ENCODE data around the gene PLEKHA7. TPM values are rescaled to one million over a fixed set of nuclear protein-coding genes. Genes with fewer than 3 reads are reported as not detected.

Gene PLEKHA7
- total RNA-seq, 1 experiment from 2014 or later, result 13.0 TPM

DNA sequence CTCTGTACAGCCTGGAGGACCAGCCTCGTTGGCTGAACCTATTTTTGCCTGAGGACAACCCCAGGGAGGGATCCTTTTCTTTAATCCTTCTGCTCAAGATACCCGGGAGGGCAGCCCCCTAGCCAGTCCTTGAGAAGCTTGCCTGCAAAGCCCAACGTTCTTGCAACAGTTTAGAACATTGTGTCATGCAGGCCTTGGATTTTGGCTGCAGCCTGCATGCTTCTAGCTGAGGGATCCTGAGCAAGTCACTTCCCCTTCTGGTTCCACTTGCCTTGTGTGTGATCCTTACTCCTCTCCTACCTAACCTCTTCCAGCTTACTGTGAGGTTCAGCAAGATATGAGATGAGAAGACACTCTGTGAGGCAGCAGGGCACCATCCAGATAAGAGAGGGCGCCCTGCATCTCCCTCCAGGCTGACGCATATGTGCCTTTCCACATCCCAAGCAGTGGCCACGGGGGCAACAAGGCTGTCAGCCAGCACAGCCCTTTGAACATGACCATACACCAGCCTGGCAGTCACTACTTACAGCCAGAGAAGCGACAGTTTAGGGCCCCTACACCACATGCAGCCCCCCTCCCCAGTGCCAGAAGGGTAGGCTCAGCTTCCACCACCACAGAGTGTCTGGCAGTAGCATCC, 199.7 kb downstream of the PLEKHA7 start:
- Mint-ChIP-seq H3K27ac (no peak overlapping the region), H3K27me3 (ENCODE audit: low read depth) (no peaks in the 10 kb centered on the region), H3K4me3 (no peak overlapping the region), H3K4me1 (peaks cover 11% of the 10 kb centered on the region), H3K36me3 (peaks cover 13% of the 10 kb centered on the region; the same call in 1 of the 2 replicates), H3K9me3 (no peaks in the 10 kb centered on the region)
- no peak for DNase-seq (ENCODE audit: low spot score)
- ChIA-PET POLR2A (no interaction called here), CTCF (interaction anchor here (0.9 kb wide), 1 partner anchor 29 kb away, joined by 3 read pairs; no protein-coding TSS in a partner anchor)
- TF ChIP-seq, protein P1, sequence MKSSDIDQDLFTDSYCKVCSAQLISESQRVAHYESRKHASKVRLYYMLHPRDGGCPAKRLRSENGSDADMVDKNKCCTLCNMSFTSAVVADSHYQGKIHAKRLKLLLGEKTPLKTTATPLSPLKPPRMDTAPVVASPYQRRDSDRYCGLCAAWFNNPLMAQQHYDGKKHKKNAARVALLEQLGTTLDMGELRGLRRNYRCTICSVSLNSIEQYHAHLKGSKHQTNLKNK (CRISPR knock-in tag; IDR thresholded peaks at IDR 0.05), result no peak
- TF ChIP-seq, protein P2, sequence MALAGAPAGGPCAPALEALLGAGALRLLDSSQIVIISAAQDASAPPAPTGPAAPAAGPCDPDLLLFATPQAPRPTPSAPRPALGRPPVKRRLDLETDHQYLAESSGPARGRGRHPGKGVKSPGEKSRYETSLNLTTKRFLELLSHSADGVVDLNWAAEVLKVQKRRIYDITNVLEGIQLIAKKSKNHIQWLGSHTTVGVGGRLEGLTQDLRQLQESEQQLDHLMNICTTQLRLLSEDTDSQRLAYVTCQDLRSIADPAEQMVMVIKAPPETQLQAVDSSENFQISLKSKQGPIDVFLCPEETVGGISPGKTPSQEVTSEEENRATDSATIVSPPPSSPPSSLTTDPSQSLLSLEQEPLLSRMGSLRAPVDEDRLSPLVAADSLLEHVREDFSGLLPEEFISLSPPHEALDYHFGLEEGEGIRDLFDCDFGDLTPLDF (CRISPR knock-in tag; IDR thresholded peaks at IDR 0.05), result no peak
- TF ChIP-seq MYBL2 (CRISPR knock-in tag; IDR thresholded peaks at IDR 0.05), result no peak
- TF ChIP-seq, protein P3, sequence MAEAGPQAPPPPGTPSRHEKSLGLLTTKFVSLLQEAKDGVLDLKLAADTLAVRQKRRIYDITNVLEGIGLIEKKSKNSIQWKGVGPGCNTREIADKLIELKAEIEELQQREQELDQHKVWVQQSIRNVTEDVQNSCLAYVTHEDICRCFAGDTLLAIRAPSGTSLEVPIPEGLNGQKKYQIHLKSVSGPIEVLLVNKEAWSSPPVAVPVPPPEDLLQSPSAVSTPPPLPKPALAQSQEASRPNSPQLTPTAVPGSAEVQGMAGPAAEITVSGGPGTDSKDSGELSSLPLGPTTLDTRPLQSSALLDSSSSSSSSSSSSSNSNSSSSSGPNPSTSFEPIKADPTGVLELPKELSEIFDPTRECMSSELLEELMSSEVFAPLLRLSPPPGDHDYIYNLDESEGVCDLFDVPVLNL (CRISPR knock-in tag; IDR thresholded peaks at IDR 0.05; ENCODE audit: borderline replicate concordance, low read depth), result no peak
- TF ChIP-seq, protein P4, sequence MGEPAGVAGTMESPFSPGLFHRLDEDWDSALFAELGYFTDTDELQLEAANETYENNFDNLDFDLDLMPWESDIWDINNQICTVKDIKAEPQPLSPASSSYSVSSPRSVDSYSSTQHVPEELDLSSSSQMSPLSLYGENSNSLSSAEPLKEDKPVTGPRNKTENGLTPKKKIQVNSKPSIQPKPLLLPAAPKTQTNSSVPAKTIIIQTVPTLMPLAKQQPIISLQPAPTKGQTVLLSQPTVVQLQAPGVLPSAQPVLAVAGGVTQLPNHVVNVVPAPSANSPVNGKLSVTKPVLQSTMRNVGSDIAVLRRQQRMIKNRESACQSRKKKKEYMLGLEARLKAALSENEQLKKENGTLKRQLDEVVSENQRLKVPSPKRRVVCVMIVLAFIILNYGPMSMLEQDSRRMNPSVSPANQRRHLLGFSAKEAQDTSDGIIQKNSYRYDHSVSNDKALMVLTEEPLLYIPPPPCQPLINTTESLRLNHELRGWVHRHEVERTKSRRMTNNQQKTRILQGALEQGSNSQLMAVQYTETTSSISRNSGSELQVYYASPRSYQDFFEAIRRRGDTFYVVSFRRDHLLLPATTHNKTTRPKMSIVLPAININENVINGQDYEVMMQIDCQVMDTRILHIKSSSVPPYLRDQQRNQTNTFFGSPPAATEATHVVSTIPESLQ (CRISPR knock-in tag; IDR thresholded peaks at IDR 0.05), result no peak
- TF ChIP-seq, protein P5, sequence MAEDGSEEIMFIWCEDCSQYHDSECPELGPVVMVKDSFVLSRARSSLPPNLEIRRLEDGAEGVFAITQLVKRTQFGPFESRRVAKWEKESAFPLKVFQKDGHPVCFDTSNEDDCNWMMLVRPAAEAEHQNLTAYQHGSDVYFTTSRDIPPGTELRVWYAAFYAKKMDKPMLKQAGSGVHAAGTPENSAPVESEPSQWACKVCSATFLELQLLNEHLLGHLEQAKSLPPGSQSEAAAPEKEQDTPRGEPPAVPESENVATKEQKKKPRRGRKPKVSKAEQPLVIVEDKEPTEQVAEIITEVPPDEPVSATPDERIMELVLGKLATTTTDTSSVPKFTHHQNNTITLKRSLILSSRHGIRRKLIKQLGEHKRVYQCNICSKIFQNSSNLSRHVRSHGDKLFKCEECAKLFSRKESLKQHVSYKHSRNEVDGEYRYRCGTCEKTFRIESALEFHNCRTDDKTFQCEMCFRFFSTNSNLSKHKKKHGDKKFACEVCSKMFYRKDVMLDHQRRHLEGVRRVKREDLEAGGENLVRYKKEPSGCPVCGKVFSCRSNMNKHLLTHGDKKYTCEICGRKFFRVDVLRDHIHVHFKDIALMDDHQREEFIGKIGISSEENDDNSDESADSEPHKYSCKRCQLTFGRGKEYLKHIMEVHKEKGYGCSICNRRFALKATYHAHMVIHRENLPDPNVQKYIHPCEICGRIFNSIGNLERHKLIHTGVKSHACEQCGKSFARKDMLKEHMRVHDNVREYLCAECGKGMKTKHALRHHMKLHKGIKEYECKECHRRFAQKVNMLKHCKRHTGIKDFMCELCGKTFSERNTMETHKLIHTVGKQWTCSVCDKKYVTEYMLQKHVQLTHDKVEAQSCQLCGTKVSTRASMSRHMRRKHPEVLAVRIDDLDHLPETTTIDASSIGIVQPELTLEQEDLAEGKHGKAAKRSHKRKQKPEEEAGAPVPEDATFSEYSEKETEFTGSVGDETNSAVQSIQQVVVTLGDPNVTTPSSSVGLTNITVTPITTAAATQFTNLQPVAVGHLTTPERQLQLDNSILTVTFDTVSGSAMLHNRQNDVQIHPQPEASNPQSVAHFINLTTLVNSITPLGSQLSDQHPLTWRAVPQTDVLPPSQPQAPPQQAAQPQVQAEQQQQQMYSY (CRISPR knock-in tag; IDR thresholded peaks at IDR 0.05), result no peak
- no peak for TF ChIP-seq SP1 (CRISPR knock-in tag; conservative IDR thresholded peaks at IDR 0.05)
- no peak for ATAC-seq

DNA sequence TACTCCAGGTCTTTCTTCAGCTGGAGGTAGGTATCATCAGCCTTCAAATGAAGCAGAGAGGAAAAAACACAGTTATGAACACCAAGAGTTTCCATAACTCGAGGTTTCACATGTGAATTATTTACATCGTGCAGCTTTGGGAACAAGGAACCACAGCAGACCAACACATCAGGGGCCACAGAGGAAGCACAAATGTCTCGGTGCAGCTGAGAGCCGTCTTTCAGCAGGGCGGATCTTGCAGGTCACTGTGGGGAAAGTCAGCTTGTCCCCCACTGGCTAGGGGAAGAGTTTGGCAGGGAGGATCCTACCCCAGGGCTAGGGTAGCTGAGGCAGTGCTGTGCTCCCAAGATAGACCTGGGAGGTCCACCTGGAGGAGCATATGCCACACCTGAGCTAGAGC, 201.1 kb downstream of the PLEKHA7 start:
- H3K9me3 Mint-ChIP-seq, result no peaks in the 10 kb centered on the region
- no peak for TF ChIP-seq CREM (CRISPR knock-in tag; IDR thresholded peaks at IDR 0.05)
- TF ChIP-seq NFE2L1 (CRISPR knock-in tag; IDR thresholded peaks at IDR 0.05), result no peak
- no peak for TF ChIP-seq NR1H2 (CRISPR knock-in tag; IDR thresholded peaks at IDR 0.05)
- no peak for TF ChIP-seq NFYB (CRISPR knock-in tag; conservative IDR thresholded peaks at IDR 0.05; ENCODE audit: low read depth)
- TF ChIP-seq ZNF121 (CRISPR knock-in tag; IDR thresholded peaks at IDR 0.05), result no peak
- TF ChIP-seq GABPB1 (CRISPR knock-in tag; IDR thresholded peaks at IDR 0.05), result no peak
- no peak for TF ChIP-seq TEAD1 (CRISPR knock-in tag; IDR thresholded peaks at IDR 0.05)
- TF ChIP-seq ZNF232 (CRISPR knock-in tag; IDR thresholded peaks at IDR 0.05), result no peak
- TF ChIP-seq RELA (CRISPR knock-in tag; IDR thresholded peaks at IDR 0.05; ENCODE audit: borderline replicate concordance), result no peak
- no peak for TF ChIP-seq TEAD4 (CRISPR knock-in tag; IDR thresholded peaks at IDR 0.05)
- no peak for TF ChIP-seq ATF1 (CRISPR knock-in tag; IDR thresholded peaks at IDR 0.05)
- no peak for TF ChIP-seq HMGA2 (CRISPR knock-in tag; IDR thresholded peaks at IDR 0.05)
- no peak for TF ChIP-seq SMAD3 (CRISPR knock-in tag; IDR thresholded peaks at IDR 0.05; ENCODE audit: borderline replicate concordance)
- TF ChIP-seq, protein P6, sequence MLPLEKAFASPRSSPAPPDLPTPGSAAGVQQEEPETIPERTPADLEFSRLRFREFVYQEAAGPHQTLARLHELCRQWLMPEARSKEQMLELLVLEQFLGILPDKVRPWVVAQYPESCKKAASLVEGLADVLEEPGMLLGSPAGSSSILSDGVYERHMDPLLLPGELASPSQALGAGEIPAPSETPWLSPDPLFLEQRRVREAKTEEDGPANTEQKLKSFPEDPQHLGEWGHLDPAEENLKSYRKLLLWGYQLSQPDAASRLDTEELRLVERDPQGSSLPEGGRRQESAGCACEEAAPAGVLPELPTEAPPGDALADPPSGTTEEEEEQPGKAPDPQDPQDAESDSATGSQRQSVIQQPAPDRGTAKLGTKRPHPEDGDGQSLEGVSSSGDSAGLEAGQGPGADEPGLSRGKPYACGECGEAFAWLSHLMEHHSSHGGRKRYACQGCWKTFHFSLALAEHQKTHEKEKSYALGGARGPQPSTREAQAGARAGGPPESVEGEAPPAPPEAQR (CRISPR knock-in tag; IDR thresholded peaks at IDR 0.05), result no peak
- no peak for TF ChIP-seq JAZF1 (CRISPR knock-in tag; IDR thresholded peaks at IDR 0.05)
- TF ChIP-seq FOXK1 (CRISPR knock-in tag; IDR thresholded peaks at IDR 0.05), result no peak

More for the DNA sequence above, 201.1 kb downstream of the PLEKHA7 start:
- ATAC-seq (no peak), DNase-seq (ENCODE audit: low spot score) (no peak)
- Mint-ChIP-seq H3K4me3 (no peak overlapping the region), H3K4me1 (peaks cover 11% of the 10 kb centered on the region), H3K27ac (no peak overlapping the region), H3K27me3 (ENCODE audit: low read depth) (no peaks in the 10 kb centered on the region), H3K36me3 (peaks cover 13% of the 10 kb centered on the region; the same call in 1 of the 2 replicates)
- ChIA-PET CTCF (interaction anchor here (0.9 kb wide), 1 partner anchor 28 kb away, joined by 3 read pairs; no protein-coding TSS in a partner anchor), POLR2A (interaction anchor here (0.6 kb wide), 1 partner anchor 254 kb away, joined by 4 read pairs; no protein-coding TSS in a partner anchor)

All from WTC11 (cell line).